Endothelial cell (in vitro differentiated cells): Measurements from ENCODE around the gene NOX1. TPM values are rescaled to one million over a fixed set of nuclear protein-coding genes. Genes with fewer than 3 reads are reported as not detected.

ENCODE experiments used
- DNase-seq: peaks from one replicate; pipeline ENCODE4 v3.0.0; 2021; ENCODE audit warnings: low spot score
- H3K27ac Mint-ChIP-seq: one replicate; pipeline ENCODE4 v1.8.0; 2021; ENCODE audit warnings: mixed read lengths, inconsistent platforms; ENCODE audit not compliant: unreplicated experiment
- H3K27me3 Mint-ChIP-seq: one replicate; pipeline ENCODE4 v1.8.0; 2021; ENCODE audit warnings: mild to moderate bottlenecking, moderate library complexity, mixed read lengths, inconsistent platforms; ENCODE audit not compliant: unreplicated experiment
- H3K36me3 Mint-ChIP-seq: one replicate; pipeline ENCODE4 v1.8.0; 2021; ENCODE audit warnings: mild to moderate bottlenecking, low read depth, mixed read lengths, inconsistent platforms; ENCODE audit not compliant: unreplicated experiment
- H3K4me1 Mint-ChIP-seq: one replicate; pipeline ENCODE4 v1.8.0; 2021; ENCODE audit warnings: mild to moderate bottlenecking, mixed read lengths, inconsistent platforms; ENCODE audit not compliant: unreplicated experiment
- H3K4me3 Mint-ChIP-seq: one replicate; pipeline ENCODE4 v1.8.0; 2021; ENCODE audit warnings: mild to moderate bottlenecking, mixed read lengths, inconsistent platforms; ENCODE audit not compliant: unreplicated experiment
- H3K9me3 Mint-ChIP-seq: one replicate; pipeline ENCODE4 v1.8.0; 2021; ENCODE audit warnings: mixed read lengths, inconsistent platforms; ENCODE audit not compliant: unreplicated experiment
- total RNA-seq: library from RNA; stranded (reverse); fragmentation: NEBNext Ultra II Directional; extraction: Animal tissue kit (Norgen Biotek cat#: 25700); gene quantifications from one replicate; pipeline ENCODE4 v1.2.1, GENCODE V29; 2021; ENCODE audit not compliant: unreplicated experiment
- TF ChIP-seq, protein P1 (sequence below): fragments of 200-600 bp; sonication (generic); IDR thresholded peaks from one replicate; pipeline ENCODE4 v1.5.0; 2021; ENCODE audit warnings: antibody characterized with exemption; ENCODE audit not compliant: unreplicated experiment

NOX1 gene
- total RNA-seq, 1 donor from 2014 or later = not detected

- H3K4me1 Mint-ChIP-seq = peaks cover 15% of the 10 kb centered on the region
- H3K27ac Mint-ChIP-seq = peak overlapping the region; percentile 93
- no peaks in the 10 kb centered on the region for H3K9me3 Mint-ChIP-seq
- peaks cover 2% of the 10 kb centered on the region for H3K27me3 Mint-ChIP-seq
- TF ChIP-seq, protein P1, sequence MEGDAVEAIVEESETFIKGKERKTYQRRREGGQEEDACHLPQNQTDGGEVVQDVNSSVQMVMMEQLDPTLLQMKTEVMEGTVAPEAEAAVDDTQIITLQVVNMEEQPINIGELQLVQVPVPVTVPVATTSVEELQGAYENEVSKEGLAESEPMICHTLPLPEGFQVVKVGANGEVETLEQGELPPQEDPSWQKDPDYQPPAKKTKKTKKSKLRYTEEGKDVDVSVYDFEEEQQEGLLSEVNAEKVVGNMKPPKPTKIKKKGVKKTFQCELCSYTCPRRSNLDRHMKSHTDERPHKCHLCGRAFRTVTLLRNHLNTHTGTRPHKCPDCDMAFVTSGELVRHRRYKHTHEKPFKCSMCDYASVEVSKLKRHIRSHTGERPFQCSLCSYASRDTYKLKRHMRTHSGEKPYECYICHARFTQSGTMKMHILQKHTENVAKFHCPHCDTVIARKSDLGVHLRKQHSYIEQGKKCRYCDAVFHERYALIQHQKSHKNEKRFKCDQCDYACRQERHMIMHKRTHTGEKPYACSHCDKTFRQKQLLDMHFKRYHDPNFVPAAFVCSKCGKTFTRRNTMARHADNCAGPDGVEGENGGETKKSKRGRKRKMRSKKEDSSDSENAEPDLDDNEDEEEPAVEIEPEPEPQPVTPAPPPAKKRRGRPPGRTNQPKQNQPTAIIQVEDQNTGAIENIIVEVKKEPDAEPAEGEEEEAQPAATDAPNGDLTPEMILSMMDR = no peak
- no peak overlapping the region for H3K4me3 Mint-ChIP-seq
- H3K36me3 Mint-ChIP-seq = no peaks in the 10 kb centered on the region
- no peak for DNase-seq
Observed at GRCh38 chrX:100870527-100870926, 3.6 kb downstream of the NOX1 start.

- H3K36me3 Mint-ChIP-seq = no peaks in the 10 kb centered on the region
- peaks cover 18% of the 10 kb centered on the region for H3K4me1 Mint-ChIP-seq
- H3K4me3 Mint-ChIP-seq = no peak overlapping the region
- no peak overlapping the region for H3K27ac Mint-ChIP-seq
- DNase-seq = no peak
- H3K9me3 Mint-ChIP-seq = no peaks in the 10 kb centered on the region
- H3K27me3 Mint-ChIP-seq = peaks cover 2% of the 10 kb centered on the region
- TF ChIP-seq, protein P1 = no peak
Observed at GRCh38 chrX:100868273-100868672, 5.9 kb downstream of the NOX1 start.

DNA sequence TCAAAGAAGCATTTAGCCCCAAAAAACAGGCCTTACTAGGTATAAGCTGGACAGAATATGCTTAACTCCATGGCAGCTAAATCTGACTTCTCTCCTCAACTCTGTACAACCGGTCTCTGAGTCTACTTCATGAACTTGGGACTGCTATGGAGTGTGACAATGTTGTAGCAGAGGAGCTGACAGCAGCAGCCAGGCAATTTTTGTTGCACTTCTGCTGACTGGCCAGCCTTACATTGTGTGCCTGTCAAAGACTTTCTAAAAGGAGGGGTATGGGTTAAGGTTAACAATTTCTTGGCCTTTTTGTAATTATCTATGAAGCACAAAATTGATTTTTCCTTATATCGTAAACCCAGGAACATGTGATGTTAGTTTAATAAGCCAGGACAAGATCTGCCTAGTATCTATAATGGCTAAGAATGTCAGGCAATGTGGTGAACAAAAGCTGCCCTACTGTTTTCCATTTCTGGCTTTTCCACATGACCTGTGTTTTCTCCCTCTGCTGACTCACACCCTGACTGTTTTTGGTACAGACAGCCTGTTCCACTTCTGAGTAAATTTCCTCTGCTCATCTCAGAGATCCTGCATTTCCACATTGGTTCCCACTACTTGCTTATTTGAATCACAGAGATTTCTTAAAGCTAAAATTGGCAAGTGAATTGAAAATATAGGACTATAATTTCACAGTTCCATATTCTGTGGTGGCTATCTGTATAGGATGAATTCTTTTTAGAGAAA lies 9.3 kb downstream of the NOX1 start:
- no peaks in the 10 kb centered on the region for H3K9me3 Mint-ChIP-seq
- H3K4me1 Mint-ChIP-seq = peaks cover 9% of the 10 kb centered on the region
- H3K27ac Mint-ChIP-seq = no peak overlapping the region
- TF ChIP-seq, protein P1 = no peak
- no peak for DNase-seq
- H3K27me3 Mint-ChIP-seq = no peaks in the 10 kb centered on the region
- no peaks in the 10 kb centered on the region for H3K36me3 Mint-ChIP-seq
- H3K4me3 Mint-ChIP-seq = no peak overlapping the region

DNA sequence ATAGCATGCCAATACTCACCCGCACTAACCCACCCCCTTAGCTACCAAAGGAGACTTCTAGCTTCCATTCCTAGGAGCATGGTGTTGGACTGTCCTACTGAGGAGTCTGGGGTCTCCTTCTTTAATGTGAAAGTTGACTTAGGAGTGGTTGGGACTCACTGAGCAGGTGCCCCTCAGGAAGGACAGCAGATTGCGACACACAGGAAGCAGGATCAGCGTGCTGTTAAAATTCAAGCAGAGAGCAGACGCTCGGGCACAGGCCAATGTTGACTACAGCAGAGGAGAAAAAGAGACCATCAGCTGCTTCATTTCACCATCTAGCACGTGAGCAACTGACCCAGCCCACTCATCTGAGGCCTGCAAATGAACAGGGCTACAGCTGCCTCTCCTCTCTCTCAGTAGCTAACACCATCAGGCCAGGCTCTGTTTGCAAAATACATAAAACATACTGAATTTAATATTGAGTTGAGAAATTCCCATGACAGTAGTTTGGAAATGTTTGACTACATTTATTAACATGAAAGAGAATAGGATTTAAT lies 10.8 kb downstream of the NOX1 start:
- Mint-ChIP-seq H3K9me3 (no peaks in the 10 kb centered on the region), H3K36me3 (no peaks in the 10 kb centered on the region), H3K27me3 (no peaks in the 10 kb centered on the region), H3K4me3 (no peak overlapping the region), H3K27ac (no peak overlapping the region), H3K4me1 (peaks cover 9% of the 10 kb centered on the region)
- TF ChIP-seq, protein P1 = no peak
- no peak for DNase-seq

DNA sequence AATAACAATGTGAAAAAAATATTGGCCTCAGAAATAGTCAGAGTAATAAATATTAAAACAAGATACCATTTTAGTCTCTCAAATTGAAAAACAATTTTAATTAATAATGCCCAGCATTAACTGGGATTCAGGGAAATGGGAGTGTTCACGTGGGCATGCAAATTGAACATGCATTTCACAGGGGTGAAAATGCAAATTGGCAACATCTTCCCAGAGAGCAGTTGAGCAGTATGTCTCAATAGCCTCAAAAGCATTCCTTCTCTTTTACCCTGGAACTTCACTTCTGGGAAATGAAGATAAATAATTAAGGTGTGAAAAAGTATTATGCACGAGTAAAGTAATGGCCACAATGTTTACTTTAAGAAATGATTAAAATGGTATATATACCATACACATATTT lies 21.3 kb downstream of the NOX1 start:
- H3K27ac Mint-ChIP-seq = no peak overlapping the region
- no peak overlapping the region for H3K4me3 Mint-ChIP-seq
- H3K27me3 Mint-ChIP-seq = no peaks in the 10 kb centered on the region
- H3K9me3 Mint-ChIP-seq = no peaks in the 10 kb centered on the region
- TF ChIP-seq, protein P1 = no peak
- no peaks in the 10 kb centered on the region for H3K4me1 Mint-ChIP-seq
- H3K36me3 Mint-ChIP-seq = no peaks in the 10 kb centered on the region
- no peak for DNase-seq
